ENCODE data around the gene GPC6.

GPC6 gene

DNA sequence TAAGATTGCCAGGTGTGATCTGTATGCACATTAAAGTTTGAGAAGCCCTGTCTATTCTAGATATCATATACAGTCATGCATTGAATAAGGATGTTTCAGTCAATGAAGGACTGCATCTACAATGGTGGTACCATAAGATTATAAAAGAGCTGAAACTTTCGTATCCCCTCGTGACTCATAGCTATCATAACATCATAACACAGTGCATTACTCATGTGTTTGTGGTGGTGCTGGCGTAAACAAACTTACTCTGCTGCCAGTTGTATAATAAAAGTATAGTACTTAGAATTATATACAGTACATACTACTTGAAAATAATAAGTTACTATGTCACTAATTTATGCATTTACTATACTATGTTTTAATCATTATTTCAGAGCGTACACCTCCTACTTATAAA, 489.3 kb downstream of the GPC6 start:
- Histone ChIP-seq H3K27me3 (ENCODE audit: control insufficient read depth in 1 of 2, insufficient read depth in 2 of 2, low read length in 2 of 2) (no peaks in the 10 kb centered on the region), H3K4me3 (ENCODE audit: low read depth in 1 of 2, low read length in 2 of 2) (no peak overlapping the region), H3K4me1 (ENCODE audit: control insufficient read depth in 1 of 2, insufficient read depth in 2 of 2, low read length in 2 of 2) (no peaks in the 10 kb centered on the region), H3K9ac (ENCODE audit: low read depth in 1 of 2, low read length in 2 of 2) (no peak overlapping the region), H3K36me3 (ENCODE audit: control insufficient read depth in 1 of 2, insufficient read depth in 2 of 2, low read length in 2 of 2) (no peaks in the 10 kb centered on the region), H3K27ac (ENCODE audit: low read depth, low read length) (no peak overlapping the region), H3K9me3 (ENCODE audit: control insufficient read depth in 1 of 2, low read length in 2 of 2) (peaks cover 3 to 7% of the 10 kb centered on the region in 2 donors)

DNA sequence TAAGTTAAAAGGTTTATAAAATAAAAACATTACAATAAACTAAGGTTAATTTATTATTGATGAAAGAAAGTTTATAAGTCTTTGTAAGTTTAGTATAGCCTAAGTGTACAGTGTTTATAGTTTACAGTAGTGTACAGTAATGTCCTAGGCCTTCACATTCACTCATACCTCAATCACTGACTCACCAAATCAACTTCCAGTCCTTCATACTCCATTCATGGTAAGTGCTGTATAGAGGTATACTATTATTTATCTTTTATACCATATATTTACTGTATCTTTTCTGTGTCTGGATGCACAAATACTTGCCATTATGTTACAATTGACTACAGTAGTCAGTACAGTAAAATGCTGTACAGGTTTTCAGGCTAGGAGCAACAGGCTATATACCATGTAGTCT, 490.0 kb downstream of the GPC6 start:
- Histone ChIP-seq H3K27ac (ENCODE audit: low read depth, low read length) (no peak overlapping the region), H3K27me3 (ENCODE audit: control insufficient read depth in 1 of 2, insufficient read depth in 2 of 2, low read length in 2 of 2) (no peaks in the 10 kb centered on the region), H3K9me3 (ENCODE audit: control insufficient read depth in 1 of 2, low read length in 2 of 2) (peaks cover 3 to 7% of the 10 kb centered on the region in 2 donors), H3K4me3 (ENCODE audit: low read depth in 1 of 2, low read length in 2 of 2) (no peak overlapping the region), H3K4me1 (ENCODE audit: control insufficient read depth in 1 of 2, insufficient read depth in 2 of 2, low read length in 2 of 2) (no peaks in the 10 kb centered on the region), H3K9ac (ENCODE audit: low read depth in 1 of 2, low read length in 2 of 2) (no peak overlapping the region), H3K36me3 (ENCODE audit: control insufficient read depth in 1 of 2, insufficient read depth in 2 of 2, low read length in 2 of 2) (no peaks in the 10 kb centered on the region)

DNA sequence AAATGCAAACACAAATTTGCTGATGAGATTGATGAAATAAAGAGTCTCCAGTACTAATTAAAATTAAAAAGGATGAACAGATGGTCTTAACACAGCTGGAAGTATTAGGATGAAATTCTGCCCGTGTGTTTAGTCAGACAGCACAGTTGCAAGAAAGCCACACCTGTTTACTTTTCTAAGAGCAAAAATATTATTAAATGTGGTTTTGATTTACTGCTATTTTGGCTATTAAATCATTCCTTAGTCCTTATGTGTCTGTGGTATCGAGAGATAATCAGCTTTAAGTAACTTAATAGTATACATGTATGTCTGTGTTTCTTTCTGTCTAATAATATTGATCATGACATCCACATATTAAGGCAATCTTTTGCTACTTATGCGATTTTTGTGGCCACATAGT, 494.9 kb downstream of the GPC6 start:
- H3K27me3 ChIP-seq (ENCODE audit: control insufficient read depth in 1 of 2, insufficient read depth in 2 of 2, low read length in 2 of 2) = no peaks in the 10 kb centered on the region
- H3K9ac ChIP-seq (ENCODE audit: low read depth in 1 of 2, low read length in 2 of 2) = no peak overlapping the region
- H3K4me1 ChIP-seq (ENCODE audit: control insufficient read depth in 1 of 2, insufficient read depth in 2 of 2, low read length in 2 of 2) = no peaks in the 10 kb centered on the region
- H3K36me3 ChIP-seq (ENCODE audit: control insufficient read depth in 1 of 2, insufficient read depth in 2 of 2, low read length in 2 of 2) = no peaks in the 10 kb centered on the region
- no peaks in the 10 kb centered on the region for H3K9me3 ChIP-seq (ENCODE audit: control insufficient read depth in 1 of 2, low read length in 2 of 2)
- no peak overlapping the region for H3K27ac ChIP-seq (ENCODE audit: low read depth, low read length)
- H3K4me3 ChIP-seq (ENCODE audit: low read depth in 1 of 2, low read length in 2 of 2) = no peak overlapping the region

DNA sequence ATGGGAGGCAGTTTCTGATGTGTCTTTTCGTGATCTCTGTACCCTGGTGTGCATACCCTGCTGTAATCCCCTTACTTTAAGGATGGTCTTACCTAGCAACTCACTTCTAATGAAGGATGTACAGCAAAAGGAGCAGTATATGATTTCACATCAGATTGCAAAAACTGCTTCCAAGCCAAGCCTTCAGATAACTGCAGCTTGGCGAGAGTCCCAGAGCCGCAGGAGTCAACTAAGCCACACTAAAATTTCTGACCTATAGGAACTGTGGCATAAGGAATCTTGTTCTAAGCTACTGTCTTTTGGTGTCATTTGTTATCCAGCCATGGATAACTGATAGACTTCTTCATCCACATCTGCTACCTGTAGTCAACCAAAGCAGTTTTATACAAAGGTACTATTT, 496.7 kb downstream of the GPC6 start:
- Histone ChIP-seq H3K4me1 (ENCODE audit: control insufficient read depth in 1 of 2, insufficient read depth in 2 of 2, low read length in 2 of 2) (no peaks in the 10 kb centered on the region), H3K9ac (ENCODE audit: low read depth in 1 of 2, low read length in 2 of 2) (no peak overlapping the region), H3K27me3 (ENCODE audit: control insufficient read depth in 1 of 2, insufficient read depth in 2 of 2, low read length in 2 of 2) (no peaks in the 10 kb centered on the region), H3K4me3 (ENCODE audit: low read depth in 1 of 2, low read length in 2 of 2) (no peak overlapping the region), H3K27ac (ENCODE audit: low read depth, low read length) (no peak overlapping the region), H3K9me3 (ENCODE audit: control insufficient read depth in 1 of 2, low read length in 2 of 2) (no peaks in the 10 kb centered on the region), H3K36me3 (ENCODE audit: control insufficient read depth in 1 of 2, insufficient read depth in 2 of 2, low read length in 2 of 2) (no peaks in the 10 kb centered on the region)

DNA sequence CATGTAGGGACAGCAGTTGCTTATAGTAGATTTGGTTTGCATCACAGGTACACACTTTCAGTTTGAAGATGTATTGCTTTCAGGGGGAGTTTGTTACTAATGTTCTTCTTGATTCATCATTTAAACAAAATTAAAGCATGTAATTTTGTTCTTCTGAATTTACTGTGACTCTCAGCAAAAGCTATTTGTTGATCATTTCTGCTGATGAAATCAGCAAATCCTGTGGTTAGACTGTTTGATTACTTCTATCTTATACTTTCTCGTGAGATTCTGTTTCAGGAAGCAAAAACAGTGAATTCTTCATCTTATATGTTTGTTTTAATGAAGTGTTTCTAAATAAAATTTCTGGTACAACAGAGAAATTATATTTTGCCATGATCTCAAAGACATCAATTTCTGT, 497.6 kb downstream of the GPC6 start:
- Histone ChIP-seq H3K27ac (ENCODE audit: low read depth, low read length) (no peak overlapping the region), H3K4me3 (ENCODE audit: low read depth in 1 of 2, low read length in 2 of 2) (no peak overlapping the region), H3K9ac (ENCODE audit: low read depth in 1 of 2, low read length in 2 of 2) (no peak overlapping the region), H3K4me1 (ENCODE audit: control insufficient read depth in 1 of 2, insufficient read depth in 2 of 2, low read length in 2 of 2) (no peaks in the 10 kb centered on the region), H3K27me3 (ENCODE audit: control insufficient read depth in 1 of 2, insufficient read depth in 2 of 2, low read length in 2 of 2) (no peaks in the 10 kb centered on the region), H3K36me3 (ENCODE audit: control insufficient read depth in 1 of 2, insufficient read depth in 2 of 2, low read length in 2 of 2) (no peaks in the 10 kb centered on the region), H3K9me3 (ENCODE audit: control insufficient read depth in 1 of 2, low read length in 2 of 2) (no peaks in the 10 kb centered on the region)

DNA sequence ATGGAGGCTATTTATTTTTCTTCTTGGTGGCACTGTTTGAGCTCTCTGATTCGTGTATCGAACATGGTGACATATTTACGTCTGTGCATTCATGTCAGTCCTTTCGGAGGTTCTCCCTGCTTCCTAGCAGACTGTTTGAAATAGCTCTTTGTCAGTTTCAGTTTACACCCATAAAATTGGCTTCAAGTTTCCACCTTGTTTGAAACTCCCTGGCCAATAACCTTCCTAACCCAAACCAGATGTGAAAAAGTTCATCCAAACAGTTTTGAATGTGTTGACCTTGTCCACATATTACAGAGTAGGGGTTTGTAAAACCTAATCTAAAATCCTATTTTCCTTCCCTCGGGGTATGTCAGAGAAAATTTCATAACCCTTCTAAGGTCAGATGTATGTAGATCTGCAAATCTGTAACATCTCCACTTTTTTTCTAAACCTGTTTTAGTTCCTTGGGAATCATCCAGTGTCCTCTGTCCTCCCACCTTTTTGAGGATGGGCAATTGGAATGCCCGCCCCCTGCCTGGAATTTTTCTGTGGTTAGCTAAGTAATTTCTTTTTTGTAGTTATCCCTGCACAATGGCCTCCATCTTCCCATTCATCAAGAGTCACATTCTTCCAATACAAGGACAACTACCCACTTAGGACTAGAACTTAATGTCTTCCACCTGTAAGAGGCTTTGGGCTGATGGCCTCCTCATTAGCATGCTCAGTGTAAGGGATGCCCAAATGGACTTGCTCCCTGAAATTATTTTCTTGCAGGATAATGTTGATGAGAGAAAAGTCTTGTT, 499.8 kb downstream of the GPC6 start:
- H3K27me3 ChIP-seq (ENCODE audit: control insufficient read depth in 1 of 2, insufficient read depth in 2 of 2, low read length in 2 of 2) = no peaks in the 10 kb centered on the region
- no peak overlapping the region for H3K27ac ChIP-seq (ENCODE audit: low read depth, low read length)
- no peak overlapping the region for H3K9ac ChIP-seq (ENCODE audit: low read depth in 1 of 2, low read length in 2 of 2)
- no peak overlapping the region for H3K4me3 ChIP-seq (ENCODE audit: low read depth in 1 of 2, low read length in 2 of 2)
- H3K36me3 ChIP-seq (ENCODE audit: control insufficient read depth in 1 of 2, insufficient read depth in 2 of 2, low read length in 2 of 2) = no peaks in the 10 kb centered on the region
- H3K9me3 ChIP-seq (ENCODE audit: control insufficient read depth in 1 of 2, low read length in 2 of 2) = no peaks in the 10 kb centered on the region
- H3K4me1 ChIP-seq (ENCODE audit: control insufficient read depth in 1 of 2, insufficient read depth in 2 of 2, low read length in 2 of 2) = no peaks in the 10 kb centered on the region

DNA sequence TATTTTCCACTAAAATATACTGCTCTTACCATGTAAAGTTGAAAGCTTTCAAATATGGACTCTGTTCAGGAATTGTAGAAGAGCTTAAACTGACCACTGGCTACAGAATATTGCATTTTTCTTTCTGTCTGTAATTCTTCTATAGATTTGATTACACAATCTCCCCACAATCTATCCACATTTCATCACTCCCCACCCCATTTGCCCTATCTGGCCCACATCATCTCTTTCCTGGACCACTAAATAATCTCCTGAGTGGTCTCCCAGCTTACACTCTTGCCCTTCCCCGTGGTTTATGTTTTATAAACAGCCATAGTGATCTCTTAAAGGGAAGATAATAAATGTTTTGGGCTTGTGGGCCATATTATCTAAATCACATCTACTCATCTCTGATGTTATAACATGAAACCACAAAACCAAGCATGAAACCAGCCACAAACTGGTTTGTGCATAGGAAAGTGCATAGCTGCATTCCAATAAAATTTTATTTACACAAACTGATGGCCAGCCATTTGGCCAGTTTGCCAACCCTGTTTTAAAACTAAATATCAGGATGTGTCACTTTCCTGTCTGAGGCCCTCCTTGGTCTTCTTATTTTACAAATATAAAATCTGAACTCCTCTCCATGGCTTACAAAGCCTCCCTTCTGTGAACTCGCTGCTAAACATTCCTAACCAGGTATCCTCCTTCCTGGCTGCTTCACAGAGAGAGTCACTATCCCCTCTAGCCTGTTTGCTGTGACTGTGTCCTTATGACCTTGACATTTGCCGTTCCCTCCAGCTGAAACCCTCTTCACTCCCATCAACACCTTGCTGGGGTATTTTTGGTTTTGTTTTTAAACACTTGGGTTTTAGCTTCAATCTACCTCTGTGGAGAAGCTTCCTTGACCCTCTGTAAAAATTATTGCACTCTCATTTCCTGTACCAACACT, 500.9 kb downstream of the GPC6 start:
- H3K27me3 ChIP-seq (ENCODE audit: control insufficient read depth in 1 of 2, insufficient read depth in 2 of 2, low read length in 2 of 2) = no peaks in the 10 kb centered on the region
- H3K27ac ChIP-seq (ENCODE audit: low read depth, low read length) = no peak overlapping the region
- H3K9ac ChIP-seq (ENCODE audit: low read depth in 1 of 2, low read length in 2 of 2) = no peak overlapping the region
- H3K4me3 ChIP-seq (ENCODE audit: low read depth in 1 of 2, low read length in 2 of 2) = no peak overlapping the region
- H3K4me1 ChIP-seq (ENCODE audit: control insufficient read depth in 1 of 2, insufficient read depth in 2 of 2, low read length in 2 of 2) = no peaks in the 10 kb centered on the region
- no peaks in the 10 kb centered on the region for H3K36me3 ChIP-seq (ENCODE audit: control insufficient read depth in 1 of 2, insufficient read depth in 2 of 2, low read length in 2 of 2)
- no peaks in the 10 kb centered on the region for H3K9me3 ChIP-seq (ENCODE audit: control insufficient read depth in 1 of 2, low read length in 2 of 2)

DNA sequence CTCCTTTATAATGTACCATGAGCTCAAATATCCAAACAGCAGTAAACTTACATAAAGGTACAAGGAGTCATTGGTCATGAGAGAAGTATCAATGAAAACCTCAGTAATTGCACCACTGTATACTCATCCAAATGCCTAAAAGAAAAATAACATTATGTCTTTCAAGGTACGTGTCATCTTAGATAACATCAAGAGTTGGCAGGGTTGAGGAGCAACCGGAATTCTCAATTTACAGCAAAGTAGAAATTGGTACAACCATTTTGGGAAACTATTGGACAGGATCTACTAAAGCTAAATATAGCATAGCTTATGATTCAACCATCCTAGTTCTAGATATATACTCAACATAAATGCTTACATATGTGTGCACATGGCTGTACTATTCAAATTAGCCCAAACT, 502.8 kb downstream of the GPC6 start:
- no peaks in the 10 kb centered on the region for H3K36me3 ChIP-seq (ENCODE audit: control insufficient read depth in 1 of 2, insufficient read depth in 2 of 2, low read length in 2 of 2)
- H3K27me3 ChIP-seq (ENCODE audit: control insufficient read depth in 1 of 2, insufficient read depth in 2 of 2, low read length in 2 of 2) = no peaks in the 10 kb centered on the region
- no peaks in the 10 kb centered on the region for H3K9me3 ChIP-seq (ENCODE audit: control insufficient read depth in 1 of 2, low read length in 2 of 2)
- no peak overlapping the region for H3K27ac ChIP-seq (ENCODE audit: low read depth, low read length)
- no peak overlapping the region for H3K4me3 ChIP-seq (ENCODE audit: low read depth in 1 of 2, low read length in 2 of 2)
- no peak overlapping the region for H3K9ac ChIP-seq (ENCODE audit: low read depth in 1 of 2, low read length in 2 of 2)
- no peaks in the 10 kb centered on the region for H3K4me1 ChIP-seq (ENCODE audit: control insufficient read depth in 1 of 2, insufficient read depth in 2 of 2, low read length in 2 of 2)

DNA sequence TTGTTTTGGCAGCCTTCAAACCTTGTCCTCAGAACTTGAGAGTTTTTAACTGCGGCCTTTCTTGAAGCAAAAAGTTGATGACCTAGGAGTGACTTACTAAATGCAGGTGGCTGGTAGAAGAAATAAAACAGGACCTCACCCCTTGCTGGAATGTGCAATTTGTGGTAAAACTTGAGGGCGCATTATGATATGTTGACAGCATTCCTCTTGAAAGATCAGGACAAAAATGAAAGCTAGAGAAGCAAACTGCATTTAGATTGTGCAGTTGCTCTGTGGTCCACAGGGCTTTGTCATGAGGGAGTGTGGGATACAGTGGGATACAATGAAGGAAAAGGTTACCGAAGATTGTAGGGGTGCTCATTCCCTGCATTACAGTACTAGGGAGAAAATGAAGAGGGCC, 504.2 kb downstream of the GPC6 start:
- no peaks in the 10 kb centered on the region for H3K4me1 ChIP-seq (ENCODE audit: control insufficient read depth in 1 of 2, insufficient read depth in 2 of 2, low read length in 2 of 2)
- no peaks in the 10 kb centered on the region for H3K9me3 ChIP-seq (ENCODE audit: control insufficient read depth in 1 of 2, low read length in 2 of 2)
- H3K9ac ChIP-seq (ENCODE audit: low read depth in 1 of 2, low read length in 2 of 2) = no peak overlapping the region
- H3K4me3 ChIP-seq (ENCODE audit: low read depth in 1 of 2, low read length in 2 of 2) = no peak overlapping the region
- H3K36me3 ChIP-seq (ENCODE audit: control insufficient read depth in 1 of 2, insufficient read depth in 2 of 2, low read length in 2 of 2) = no peaks in the 10 kb centered on the region
- no peaks in the 10 kb centered on the region for H3K27me3 ChIP-seq (ENCODE audit: control insufficient read depth in 1 of 2, insufficient read depth in 2 of 2, low read length in 2 of 2)
- H3K27ac ChIP-seq (ENCODE audit: low read depth, low read length) = no peak overlapping the region

DNA sequence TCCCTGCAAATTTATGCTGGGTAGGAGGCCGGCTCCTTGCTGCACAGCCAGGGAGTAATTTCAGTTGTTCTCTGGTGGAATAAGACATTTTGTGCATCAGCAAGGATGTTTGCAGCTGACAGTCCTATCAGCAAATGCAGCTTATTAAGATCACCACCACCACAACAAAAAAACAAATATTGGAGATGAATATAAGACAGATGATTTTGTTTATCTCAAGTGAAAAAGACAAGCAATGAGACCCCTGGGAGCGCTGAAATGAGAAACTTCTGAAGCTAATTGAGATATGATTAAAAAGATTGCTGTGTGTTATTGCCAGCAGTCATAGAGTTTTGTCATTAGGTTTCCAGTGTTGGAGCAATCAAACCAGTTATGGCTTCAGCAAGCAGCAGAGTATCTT, 505.6 kb downstream of the GPC6 start:
- Histone ChIP-seq H3K27ac (ENCODE audit: low read depth, low read length) (no peak overlapping the region), H3K9me3 (ENCODE audit: control insufficient read depth in 1 of 2, low read length in 2 of 2) (no peaks in the 10 kb centered on the region), H3K27me3 (ENCODE audit: control insufficient read depth in 1 of 2, insufficient read depth in 2 of 2, low read length in 2 of 2) (no peaks in the 10 kb centered on the region), H3K9ac (ENCODE audit: low read depth in 1 of 2, low read length in 2 of 2) (no peak overlapping the region), H3K4me3 (ENCODE audit: low read depth in 1 of 2, low read length in 2 of 2) (no peak overlapping the region), H3K4me1 (ENCODE audit: control insufficient read depth in 1 of 2, insufficient read depth in 2 of 2, low read length in 2 of 2) (no peaks in the 10 kb centered on the region), H3K36me3 (ENCODE audit: control insufficient read depth in 1 of 2, insufficient read depth in 2 of 2, low read length in 2 of 2) (no peaks in the 10 kb centered on the region)

Data from duodenal mucosa (tissue), 2 donors.